Chondrocyte (in vitro differentiated cells): ENCODE data around the gene KCNAB3. TPM values are rescaled to one million over a fixed set of nuclear protein-coding genes. Genes with fewer than 3 reads are reported as not detected.
"Not testable (repeated sequence)": the region's sequence is repeated elsewhere in the genome, so short reads cannot be mapped to it uniquely, and the experiment has no call there.

Experiments
- DNase-seq: peaks from one replicate; pipeline ENCODE4 v3.0.0; 2021; ENCODE audit warnings: mixed read lengths, low spot score
- H3K27ac Mint-ChIP-seq: one replicate; pipeline ENCODE4 v1.8.0; 2021; ENCODE audit warnings: mild to moderate bottlenecking, moderate library complexity, mixed read lengths; ENCODE audit not compliant: unreplicated experiment
- H3K27me3 Mint-ChIP-seq: 2 replicates; pipeline ENCODE4 v1.8.0; 2021; ENCODE audit warnings: low read depth, mixed read lengths
- H3K36me3 Mint-ChIP-seq: 2 replicates; pipeline ENCODE4 v1.8.0; 2021; ENCODE audit warnings: low read depth, mixed read lengths
- H3K4me1 Mint-ChIP-seq: 2 replicates; pipeline ENCODE4 v1.8.0; 2021; ENCODE audit warnings: low read depth, mild to moderate bottlenecking, mixed read lengths
- H3K4me3 Mint-ChIP-seq: one replicate; pipeline ENCODE4 v1.8.0; 2021; ENCODE audit warnings: mild to moderate bottlenecking, moderate library complexity, mixed read lengths; ENCODE audit not compliant: unreplicated experiment
- H3K9me3 Mint-ChIP-seq: 2 replicates; pipeline ENCODE4 v1.8.0; 2021; ENCODE audit warnings: low read depth, mixed read lengths
- total RNA-seq: library from RNA; stranded (reverse); gene quantifications from 3 replicates; pipeline ENCODE4 v1.2.1, GENCODE V29; 2021
- TF ChIP-seq, protein P1 (sequence below): fragments of 200-600 bp; sonication (generic); IDR thresholded peaks from 2 replicates; pipeline ENCODE4 v1.5.0; 2021; ENCODE audit warnings: antibody characterized with exemption, mild to moderate bottlenecking, moderate library complexity

The KCNAB3 gene
- total RNA-seq, 1 donor from 2014 or later: 2.3 TPM

DNA sequence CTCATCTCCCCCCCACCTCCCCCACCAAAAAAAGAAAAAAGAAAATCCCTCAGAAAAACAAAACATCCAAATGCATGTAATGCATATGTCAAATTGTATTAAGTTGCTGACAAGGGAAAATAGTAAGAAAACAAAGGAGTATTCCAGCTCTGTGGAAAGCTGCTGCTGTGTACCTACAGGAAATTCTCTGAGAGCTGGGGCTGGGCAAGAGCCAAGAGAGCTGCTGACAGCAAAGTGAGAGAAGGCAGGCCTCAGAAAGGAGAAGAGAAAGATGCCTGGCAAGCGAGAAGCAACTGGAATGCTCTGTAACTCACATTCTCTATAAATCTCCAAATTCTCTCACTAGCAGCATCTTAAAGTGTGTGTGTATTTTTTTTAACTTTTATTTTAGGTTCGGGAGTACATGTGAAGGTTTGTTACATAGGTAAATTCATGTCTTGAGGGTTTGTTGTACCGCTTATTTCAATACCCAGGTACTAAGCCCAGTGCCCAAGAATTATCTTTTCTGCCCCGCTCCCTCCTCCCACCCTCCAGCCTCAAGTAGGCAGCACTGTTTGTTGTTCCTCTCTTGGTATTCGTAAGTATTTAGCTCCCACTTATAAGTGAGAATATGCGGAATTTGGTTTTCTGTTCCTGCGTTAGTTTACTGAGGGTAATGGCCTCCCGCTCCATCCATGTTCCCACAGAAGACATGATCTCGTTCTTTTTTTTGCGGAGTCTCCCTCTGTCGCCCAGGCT is 26.7 kb upstream of the KCNAB3 start:
- H3K4me3 Mint-ChIP-seq: no peak overlapping the region
- peaks cover 7% of the 10 kb centered on the region for H3K4me1 Mint-ChIP-seq
- H3K9me3 Mint-ChIP-seq: no peaks in the 10 kb centered on the region
- peaks cover 2% of the 10 kb centered on the region for H3K36me3 Mint-ChIP-seq
- peaks cover 7% of the 10 kb centered on the region for H3K27me3 Mint-ChIP-seq
- H3K27ac Mint-ChIP-seq: peak overlapping the region; percentile 79
- no peak for DNase-seq
- TF ChIP-seq, protein P1, sequence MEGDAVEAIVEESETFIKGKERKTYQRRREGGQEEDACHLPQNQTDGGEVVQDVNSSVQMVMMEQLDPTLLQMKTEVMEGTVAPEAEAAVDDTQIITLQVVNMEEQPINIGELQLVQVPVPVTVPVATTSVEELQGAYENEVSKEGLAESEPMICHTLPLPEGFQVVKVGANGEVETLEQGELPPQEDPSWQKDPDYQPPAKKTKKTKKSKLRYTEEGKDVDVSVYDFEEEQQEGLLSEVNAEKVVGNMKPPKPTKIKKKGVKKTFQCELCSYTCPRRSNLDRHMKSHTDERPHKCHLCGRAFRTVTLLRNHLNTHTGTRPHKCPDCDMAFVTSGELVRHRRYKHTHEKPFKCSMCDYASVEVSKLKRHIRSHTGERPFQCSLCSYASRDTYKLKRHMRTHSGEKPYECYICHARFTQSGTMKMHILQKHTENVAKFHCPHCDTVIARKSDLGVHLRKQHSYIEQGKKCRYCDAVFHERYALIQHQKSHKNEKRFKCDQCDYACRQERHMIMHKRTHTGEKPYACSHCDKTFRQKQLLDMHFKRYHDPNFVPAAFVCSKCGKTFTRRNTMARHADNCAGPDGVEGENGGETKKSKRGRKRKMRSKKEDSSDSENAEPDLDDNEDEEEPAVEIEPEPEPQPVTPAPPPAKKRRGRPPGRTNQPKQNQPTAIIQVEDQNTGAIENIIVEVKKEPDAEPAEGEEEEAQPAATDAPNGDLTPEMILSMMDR: no peak

DNA sequence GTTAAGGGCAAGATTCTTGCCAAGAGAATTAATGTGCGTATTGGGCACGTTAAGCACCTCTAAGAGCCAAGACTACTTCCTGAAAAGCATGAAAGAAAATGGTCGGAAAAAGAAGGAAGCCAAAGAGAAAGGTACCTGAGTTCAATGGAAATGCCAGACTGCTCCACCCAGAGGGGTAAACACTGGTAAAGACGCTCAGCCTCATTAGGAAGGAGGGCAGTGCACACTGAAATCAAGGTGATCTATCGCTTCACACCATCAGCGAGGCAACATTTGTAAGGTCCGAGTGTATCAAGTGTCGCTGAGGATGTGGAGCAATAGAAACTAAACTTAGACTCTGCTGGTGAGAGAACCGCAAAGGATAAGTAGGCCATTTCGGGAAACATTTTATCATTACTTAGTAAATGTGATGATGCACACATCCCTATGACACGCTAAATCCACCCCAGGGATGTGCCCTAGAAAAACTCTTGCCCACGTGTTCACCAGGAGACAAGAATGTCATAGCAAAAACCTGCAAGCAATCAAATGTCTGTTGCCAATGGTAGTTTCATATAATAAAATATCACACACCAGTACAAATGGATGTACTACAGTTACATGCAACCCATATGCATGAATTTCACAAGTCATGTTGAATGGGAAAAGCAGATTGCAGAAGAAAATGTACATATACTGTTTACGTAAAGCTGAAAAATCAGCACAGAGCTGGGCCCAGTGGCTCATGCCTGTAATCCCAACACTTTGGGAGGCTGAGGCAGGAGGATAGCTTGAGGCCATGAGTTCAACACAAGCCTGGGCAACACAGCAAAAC is 26.0 kb upstream of the KCNAB3 start:
- Mint-ChIP-seq H3K4me3 (no peak overlapping the region), H3K36me3 (peaks cover 4% of the 10 kb centered on the region), H3K27ac (no peak overlapping the region), H3K9me3 (no peaks in the 10 kb centered on the region), H3K27me3 (peaks cover 3% of the 10 kb centered on the region), H3K4me1 (peaks cover 7% of the 10 kb centered on the region)
- no peak for DNase-seq
- TF ChIP-seq, protein P1: no peak

DNA sequence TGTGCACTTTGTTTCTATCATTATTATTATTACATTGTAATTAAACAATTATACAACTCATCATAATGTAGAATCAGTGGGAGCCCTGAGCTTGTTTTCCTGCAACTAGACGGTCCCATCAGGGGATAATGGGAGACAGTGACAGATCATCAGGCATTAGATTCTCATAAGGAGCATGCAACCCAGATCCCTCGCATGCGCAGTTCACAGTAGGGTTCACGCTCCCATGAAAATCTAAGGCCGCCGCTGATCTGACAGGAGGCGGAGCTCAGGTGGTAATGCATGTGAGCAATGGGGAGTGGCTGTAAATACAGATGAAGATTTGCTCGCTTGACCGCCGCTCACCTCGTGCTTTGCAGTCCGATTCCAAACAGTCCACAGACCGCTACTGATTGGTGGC is 23.6 kb upstream of the KCNAB3 start:
- DNase-seq, H3K4me1 Mint-ChIP-seq, H3K27ac Mint-ChIP-seq, H3K4me3 Mint-ChIP-seq, H3K27me3 Mint-ChIP-seq, H3K9me3 Mint-ChIP-seq: not testable (repeated sequence)
- peaks cover 24% of the 10 kb centered on the region for H3K36me3 Mint-ChIP-seq

DNA sequence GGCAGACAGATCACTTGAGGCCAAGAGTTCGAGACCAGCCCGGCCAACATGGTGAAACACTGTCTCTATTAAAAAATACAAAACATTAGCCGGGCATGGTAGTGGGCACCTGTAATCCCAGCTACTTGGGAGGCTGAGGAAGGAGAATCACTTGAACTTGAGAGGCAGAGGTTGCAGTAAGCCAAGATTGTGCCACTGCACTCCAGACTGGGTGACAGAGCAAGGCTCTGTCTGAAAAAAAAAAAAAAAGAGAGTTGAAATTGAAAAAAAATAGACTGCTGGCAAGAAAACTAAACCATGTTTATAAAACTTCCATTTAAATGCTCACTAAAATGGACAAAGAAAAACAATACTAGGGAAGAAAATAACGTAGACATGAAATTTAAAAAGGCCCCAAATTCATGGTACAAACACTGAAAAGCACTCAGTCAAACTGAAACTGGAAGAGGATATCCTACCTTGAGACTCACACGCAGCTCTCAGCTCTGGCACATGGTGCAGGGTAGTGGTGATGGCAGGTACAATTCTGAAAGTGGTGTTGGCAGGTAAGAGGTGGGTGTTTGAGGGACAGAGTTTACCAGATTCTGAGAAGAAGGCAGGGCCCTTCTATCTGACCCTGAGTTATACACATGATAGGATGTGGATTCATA is 21.6 kb upstream of the KCNAB3 start:
- Mint-ChIP-seq H3K4me3 (no peak overlapping the region), H3K27ac (no peak overlapping the region), H3K36me3 (peaks cover 38% of the 10 kb centered on the region), H3K4me1 (peaks cover 5% of the 10 kb centered on the region), H3K27me3 (no peaks in the 10 kb centered on the region), H3K9me3 (no peaks in the 10 kb centered on the region)
- TF ChIP-seq, protein P1: no peak
- DNase-seq: no peak

DNA sequence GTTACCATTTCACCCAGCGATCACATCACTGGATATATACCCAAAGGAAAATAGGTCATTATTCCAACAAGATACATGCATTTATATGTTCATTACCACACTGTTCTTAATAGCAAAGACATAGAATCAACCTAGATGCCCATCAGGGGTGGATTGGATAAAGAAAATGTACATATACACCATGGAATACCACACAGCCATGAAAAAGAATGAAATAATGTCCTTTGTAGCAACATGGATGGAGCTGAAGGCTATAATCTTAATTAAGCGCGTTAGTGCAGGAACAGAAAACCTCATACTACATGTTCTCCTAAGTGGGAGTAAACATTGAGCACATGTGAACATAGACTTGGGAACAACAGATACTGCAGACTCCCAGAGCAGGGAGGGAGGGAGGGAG is 20.9 kb upstream of the KCNAB3 start:
- no peaks in the 10 kb centered on the region for H3K27me3 Mint-ChIP-seq
- H3K27ac Mint-ChIP-seq: no peak overlapping the region
- H3K36me3 Mint-ChIP-seq: peaks cover 39% of the 10 kb centered on the region
- DNase-seq: no peak
- H3K4me1 Mint-ChIP-seq: no peaks in the 10 kb centered on the region
- no peaks in the 10 kb centered on the region for H3K9me3 Mint-ChIP-seq
- TF ChIP-seq, protein P1: no peak
- no peak overlapping the region for H3K4me3 Mint-ChIP-seq
